ENCODE data around the gene METTL9.
"Not testable (repeated sequence)": the region's sequence is repeated elsewhere in the genome, so short reads cannot be mapped to it uniquely, and the experiment has no call there.

METTL9 gene

DNA sequence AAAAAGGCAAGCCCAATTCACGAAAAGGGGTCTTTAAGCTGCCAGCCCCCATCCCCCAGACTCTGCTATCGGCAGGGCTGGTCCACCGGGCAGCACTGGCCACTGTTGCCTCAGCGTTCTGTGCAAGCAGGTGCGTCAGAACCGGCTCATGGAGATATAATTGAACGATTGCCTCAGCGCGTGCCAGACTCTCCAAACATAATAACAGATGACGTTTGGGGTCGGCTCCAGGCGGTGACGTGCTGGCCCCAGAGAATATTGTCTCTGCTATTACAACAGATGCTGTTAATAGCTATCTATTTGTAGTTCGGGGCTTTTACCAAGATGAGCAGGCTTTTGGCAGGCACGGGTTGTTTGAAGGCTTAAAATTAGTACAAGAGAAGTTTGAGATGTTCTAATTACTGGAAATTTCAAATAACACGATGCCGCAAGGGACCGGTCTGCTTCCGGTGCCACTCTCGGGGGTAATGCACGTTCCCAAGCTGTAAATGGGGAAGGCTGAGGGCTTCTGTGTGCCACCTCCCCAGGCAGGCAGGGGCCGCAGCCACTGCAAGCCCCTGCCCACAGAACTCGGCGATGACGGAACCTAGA, 42.6 kb upstream of the METTL9 start:
- no CpG with 5 or more reads among the region's 25 CpGs for WGBS (ENCODE audit: insufficient coverage, insufficient read length)
- not testable (repeated sequence) for DNase-seq (ENCODE audit: low read depth, low spot score); H3K4me3 ChIP-seq (ENCODE audit: low read length); H3K36me3 ChIP-seq (ENCODE audit: control insufficient read depth, insufficient read depth, low read length); H3K9me3 ChIP-seq (ENCODE audit: control insufficient read depth, insufficient read depth, low read length); H3K27me3 ChIP-seq (ENCODE audit: control insufficient read depth, insufficient read depth, low read length); H3K27ac ChIP-seq (ENCODE audit: low read length); H3K4me1 ChIP-seq (ENCODE audit: control insufficient read depth, insufficient read depth, low read length)

DNA sequence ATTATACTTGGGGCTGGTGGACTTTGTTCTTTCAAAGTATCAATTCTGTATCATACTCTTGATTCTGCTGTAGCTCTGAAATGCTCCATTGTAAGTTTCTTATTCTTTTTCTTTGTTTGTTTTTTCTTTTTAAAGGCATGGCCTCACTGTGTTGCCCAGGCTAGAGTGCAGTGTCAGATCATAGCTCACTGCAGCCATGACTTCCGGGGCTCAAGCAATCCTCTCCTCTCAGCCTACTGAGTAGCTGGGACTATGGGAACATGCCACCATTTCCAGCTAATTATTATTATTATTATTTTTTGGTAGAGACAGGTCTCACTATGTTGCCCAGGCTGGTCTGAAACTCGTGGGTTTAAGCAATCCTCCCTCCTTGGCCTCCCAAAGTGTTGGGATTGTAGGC, 38.9 kb upstream of the METTL9 start:
- no peaks in the 10 kb centered on the region for H3K9me3 ChIP-seq (ENCODE audit: control insufficient read depth, insufficient read depth, low read length)
- no peaks in the 10 kb centered on the region for H3K36me3 ChIP-seq (ENCODE audit: control insufficient read depth, insufficient read depth, low read length)
- H3K4me1 ChIP-seq (ENCODE audit: control insufficient read depth, insufficient read depth, low read length) = no peaks in the 10 kb centered on the region
- no peak for DNase-seq (ENCODE audit: low read depth, low spot score)
- H3K27ac ChIP-seq (ENCODE audit: low read length) = no peak overlapping the region
- H3K4me3 ChIP-seq (ENCODE audit: low read length) = no peak overlapping the region
- no CpG with 5 or more reads among the region's 2 CpGs for WGBS (ENCODE audit: insufficient coverage, insufficient read length)
- H3K27me3 ChIP-seq (ENCODE audit: control insufficient read depth, insufficient read depth, low read length) = no peaks in the 10 kb centered on the region

DNA sequence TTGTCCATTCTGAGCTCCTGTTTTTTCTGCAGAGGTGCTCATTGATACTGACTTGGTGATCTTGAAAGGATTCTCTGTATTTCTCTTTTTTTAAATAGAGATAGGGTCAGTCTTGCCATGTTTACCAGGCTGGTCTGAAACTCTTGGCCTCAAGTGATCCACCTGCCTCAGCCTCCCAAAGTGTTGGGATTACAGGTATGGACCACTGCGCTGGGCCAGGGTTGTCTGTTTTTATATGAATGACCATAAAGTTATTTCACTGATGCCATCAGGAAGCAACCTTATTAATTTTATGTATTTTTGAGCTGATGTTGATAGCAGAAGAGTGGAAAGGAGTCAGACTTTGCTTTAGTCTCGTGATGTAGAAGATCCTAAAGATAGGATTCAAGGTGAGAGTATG, 35.7 kb upstream of the METTL9 start:
- no peaks in the 10 kb centered on the region for H3K27me3 ChIP-seq (ENCODE audit: control insufficient read depth, insufficient read depth, low read length)
- H3K9me3 ChIP-seq (ENCODE audit: control insufficient read depth, insufficient read depth, low read length) = no peaks in the 10 kb centered on the region
- no peaks in the 10 kb centered on the region for H3K36me3 ChIP-seq (ENCODE audit: control insufficient read depth, insufficient read depth, low read length)
- DNase-seq (ENCODE audit: low read depth, low spot score) = no peak
- H3K27ac ChIP-seq (ENCODE audit: low read length) = no peak overlapping the region
- no CpG with 5 or more reads among the region's 2 CpGs for WGBS (ENCODE audit: insufficient coverage, insufficient read length)
- H3K4me1 ChIP-seq (ENCODE audit: control insufficient read depth, insufficient read depth, low read length) = no peaks in the 10 kb centered on the region
- H3K4me3 ChIP-seq (ENCODE audit: low read length) = no peak overlapping the region

DNA sequence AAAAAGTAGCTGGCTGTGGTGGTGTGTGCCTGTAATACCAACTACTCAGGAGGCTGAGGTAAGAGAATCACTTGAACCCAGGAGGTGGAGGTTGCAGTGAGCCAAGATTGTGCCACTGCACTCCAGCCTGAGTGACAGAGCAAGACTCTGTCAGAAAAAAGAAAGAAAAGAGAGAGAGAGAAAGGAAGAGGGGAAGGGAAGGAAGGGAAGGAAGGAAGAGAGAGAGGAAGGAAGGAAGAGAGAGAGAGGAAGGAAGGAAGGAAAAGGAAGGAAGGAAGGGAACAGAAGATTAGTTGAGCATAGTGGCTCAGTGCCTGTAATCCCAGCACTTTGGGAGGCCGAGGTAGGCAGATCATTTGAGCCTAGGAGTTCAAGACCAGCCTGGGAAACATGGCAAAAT, 35.0 kb upstream of the METTL9 start:
- DNase-seq (ENCODE audit: low read depth, low spot score); H3K9me3 ChIP-seq (ENCODE audit: control insufficient read depth, insufficient read depth, low read length); H3K27ac ChIP-seq (ENCODE audit: low read length); H3K4me3 ChIP-seq (ENCODE audit: low read length); H3K36me3 ChIP-seq (ENCODE audit: control insufficient read depth, insufficient read depth, low read length); H3K27me3 ChIP-seq (ENCODE audit: control insufficient read depth, insufficient read depth, low read length); H3K4me1 ChIP-seq (ENCODE audit: control insufficient read depth, insufficient read depth, low read length): not testable (repeated sequence)
- no CpG with 5 or more reads among the region's 1 CpG for WGBS (ENCODE audit: insufficient coverage, insufficient read length)

DNA sequence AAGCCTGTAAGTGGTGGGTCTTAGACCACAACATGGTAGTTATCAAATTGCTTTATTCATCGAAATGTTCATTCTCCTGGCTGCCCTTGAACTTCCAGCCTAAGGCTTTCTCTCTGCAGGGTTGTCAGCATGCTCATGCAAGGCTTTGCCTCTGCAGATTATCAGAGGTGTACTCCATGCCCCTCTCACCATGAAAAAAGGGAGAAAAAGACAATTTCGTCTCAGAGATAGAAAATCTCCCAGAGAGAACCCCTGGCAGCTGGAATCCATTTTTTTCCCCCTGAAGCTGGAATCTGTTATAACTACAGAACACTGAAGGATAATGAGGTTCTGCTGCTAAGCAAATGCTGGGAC, 33.9 kb upstream of the METTL9 start:
- Histone ChIP-seq H3K27me3 (ENCODE audit: control insufficient read depth, insufficient read depth, low read length) (no peaks in the 10 kb centered on the region), H3K36me3 (ENCODE audit: control insufficient read depth, insufficient read depth, low read length) (no peaks in the 10 kb centered on the region), H3K9me3 (ENCODE audit: control insufficient read depth, insufficient read depth, low read length) (no peaks in the 10 kb centered on the region), H3K27ac (ENCODE audit: low read length) (no peak overlapping the region), H3K4me1 (ENCODE audit: control insufficient read depth, insufficient read depth, low read length) (no peaks in the 10 kb centered on the region), H3K4me3 (ENCODE audit: low read length) (no peak overlapping the region)
- DNase-seq (ENCODE audit: low read depth, low spot score) = no peak
- WGBS (ENCODE audit: insufficient coverage, insufficient read length) = no CpG with 5 or more reads among the region's 2 CpGs

DNA sequence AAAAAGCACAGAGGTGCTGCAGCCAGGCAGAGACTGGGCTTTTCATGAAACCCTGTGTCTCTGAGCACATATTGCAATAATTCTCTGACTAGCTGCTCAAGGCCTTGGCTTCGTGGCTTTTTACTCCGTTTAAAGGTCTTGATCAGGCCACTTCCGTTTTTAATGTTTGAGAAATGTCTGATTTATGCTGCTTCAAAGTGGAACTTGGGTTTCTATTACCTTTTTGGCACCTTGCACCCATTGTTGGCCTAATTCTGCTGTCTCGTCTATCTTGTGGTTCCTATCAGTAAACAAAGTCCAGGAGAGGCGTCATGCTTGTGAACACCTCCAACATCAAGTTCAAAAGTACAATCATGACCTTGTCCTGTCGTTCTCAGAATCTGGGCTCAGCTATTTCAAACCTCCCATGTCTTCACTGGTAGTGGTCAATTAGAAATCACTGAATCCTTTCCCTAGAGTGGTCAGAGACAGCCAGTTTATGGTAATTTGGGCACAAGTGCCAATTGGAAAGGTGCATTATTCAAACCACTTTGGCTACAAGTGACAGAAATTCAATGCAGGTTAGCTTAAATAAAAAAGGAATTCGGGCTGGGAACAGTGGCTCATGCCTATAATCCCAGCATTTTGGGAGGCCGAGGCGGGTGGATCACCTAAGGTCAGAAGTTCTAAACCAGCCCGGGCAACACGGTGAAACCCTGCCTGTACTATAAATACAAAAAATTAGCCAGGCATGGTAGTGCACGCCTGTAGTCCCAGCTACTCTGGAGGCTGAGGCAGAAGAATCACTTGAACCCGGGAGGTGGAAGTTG, 33.3 kb upstream of the METTL9 start:
- Histone ChIP-seq H3K9me3 (ENCODE audit: control insufficient read depth, insufficient read depth, low read length) (no peaks in the 10 kb centered on the region), H3K27ac (ENCODE audit: low read length) (no peak overlapping the region), H3K27me3 (ENCODE audit: control insufficient read depth, insufficient read depth, low read length) (no peaks in the 10 kb centered on the region), H3K4me3 (ENCODE audit: low read length) (no peak overlapping the region), H3K4me1 (ENCODE audit: control insufficient read depth, insufficient read depth, low read length) (no peaks in the 10 kb centered on the region), H3K36me3 (ENCODE audit: control insufficient read depth, insufficient read depth, low read length) (no peaks in the 10 kb centered on the region)
- WGBS (ENCODE audit: insufficient coverage, insufficient read length) = no CpG with 5 or more reads among the region's 13 CpGs
- no peak for DNase-seq (ENCODE audit: low read depth, low spot score)

DNA sequence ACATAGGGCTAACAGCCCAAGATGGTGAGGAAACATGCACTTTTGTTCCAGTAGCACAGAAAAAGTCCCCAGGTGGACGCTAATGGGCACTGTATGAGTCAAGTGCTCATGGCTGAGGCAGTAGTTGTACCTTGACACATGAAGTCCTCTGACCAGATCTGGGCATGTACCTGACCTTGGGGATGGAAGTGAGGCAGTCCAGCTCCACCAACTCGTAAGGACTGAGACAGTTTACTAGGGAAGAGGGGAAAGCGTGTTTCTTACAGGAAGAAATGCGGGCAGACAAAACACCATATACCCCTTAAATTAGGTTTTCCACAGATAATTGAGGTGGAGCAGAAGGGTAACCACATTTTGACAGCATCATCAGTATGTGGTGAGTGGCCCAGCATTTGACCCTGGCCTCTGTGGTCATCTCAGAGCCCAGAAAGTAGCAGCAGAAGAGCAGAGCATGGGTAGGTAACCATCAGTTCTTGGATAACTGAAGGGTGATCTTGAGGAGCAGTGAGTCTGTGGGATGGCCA, 32.4 kb upstream of the METTL9 start:
- no CpG with 5 or more reads among the region's 4 CpGs for WGBS (ENCODE audit: insufficient coverage, insufficient read length)
- Histone ChIP-seq H3K36me3 (ENCODE audit: control insufficient read depth, insufficient read depth, low read length) (no peaks in the 10 kb centered on the region), H3K4me1 (ENCODE audit: control insufficient read depth, insufficient read depth, low read length) (no peaks in the 10 kb centered on the region), H3K4me3 (ENCODE audit: low read length) (no peak overlapping the region), H3K9me3 (ENCODE audit: control insufficient read depth, insufficient read depth, low read length) (no peaks in the 10 kb centered on the region), H3K27ac (ENCODE audit: low read length) (no peak overlapping the region), H3K27me3 (ENCODE audit: control insufficient read depth, insufficient read depth, low read length) (no peaks in the 10 kb centered on the region)
- DNase-seq (ENCODE audit: low read depth, low spot score) = no peak

DNA sequence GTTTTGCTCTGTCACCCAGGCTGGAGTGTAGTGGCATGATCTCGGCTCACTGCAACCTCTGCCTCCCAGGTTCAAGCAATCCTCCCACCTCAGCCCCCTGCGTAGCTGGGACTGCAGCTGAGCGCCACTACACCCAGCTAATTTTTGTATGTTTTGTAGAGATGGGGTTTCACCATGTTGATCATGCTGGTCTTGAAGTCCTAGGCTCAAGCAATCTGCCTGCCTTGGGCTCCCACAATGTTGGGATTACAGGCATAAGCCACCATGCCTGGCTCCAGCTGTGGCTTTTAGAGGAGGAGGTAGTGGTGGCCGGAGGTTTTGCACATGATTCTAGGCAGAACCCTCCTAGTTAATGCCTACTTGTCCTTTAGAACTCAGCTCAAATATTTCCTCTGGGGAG, 31.9 kb upstream of the METTL9 start:
- H3K4me1 ChIP-seq (ENCODE audit: control insufficient read depth, insufficient read depth, low read length); H3K36me3 ChIP-seq (ENCODE audit: control insufficient read depth, insufficient read depth, low read length); H3K9me3 ChIP-seq (ENCODE audit: control insufficient read depth, insufficient read depth, low read length); H3K27ac ChIP-seq (ENCODE audit: low read length); DNase-seq (ENCODE audit: low read depth, low spot score); H3K4me3 ChIP-seq (ENCODE audit: low read length); H3K27me3 ChIP-seq (ENCODE audit: control insufficient read depth, insufficient read depth, low read length): not testable (repeated sequence)
- no CpG with 5 or more reads among the region's 4 CpGs for WGBS (ENCODE audit: insufficient coverage, insufficient read length)

DNA sequence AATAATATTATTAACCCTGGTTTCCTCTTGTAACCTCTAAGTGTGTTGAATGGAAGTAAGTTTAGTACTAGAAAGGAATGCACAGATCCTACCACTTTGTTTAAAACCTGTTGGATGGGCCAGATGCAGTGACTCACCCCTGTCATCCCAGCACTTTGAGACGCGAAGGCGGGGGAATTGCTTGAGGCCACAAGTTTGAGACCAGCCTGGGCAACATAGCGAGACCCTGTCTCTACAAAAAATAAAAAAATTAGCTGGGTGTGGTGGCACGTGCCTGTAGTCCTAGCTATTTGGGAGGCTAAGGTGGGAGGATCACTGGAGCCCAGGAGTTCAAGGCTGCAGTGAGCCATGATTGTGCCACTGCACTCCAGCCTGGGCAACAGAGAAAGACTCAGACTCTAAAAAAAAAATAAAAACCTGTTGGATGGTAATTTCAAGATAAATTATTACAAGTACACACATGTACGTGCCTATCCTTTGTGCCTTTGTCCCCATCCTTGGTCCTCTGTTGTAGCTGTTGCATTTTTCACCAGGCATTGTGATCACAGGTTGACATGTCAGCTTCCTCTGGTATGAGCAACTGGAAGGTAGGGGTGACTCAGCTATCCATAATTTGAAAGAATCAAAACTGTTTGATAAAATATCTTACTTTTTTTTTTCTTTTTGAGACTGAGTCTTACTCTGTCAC, 30.7 kb upstream of the METTL9 start:
- Histone ChIP-seq H3K36me3 (ENCODE audit: control insufficient read depth, insufficient read depth, low read length) (no peaks in the 10 kb centered on the region), H3K4me3 (ENCODE audit: low read length) (no peak overlapping the region), H3K4me1 (ENCODE audit: control insufficient read depth, insufficient read depth, low read length) (no peaks in the 10 kb centered on the region), H3K9me3 (ENCODE audit: control insufficient read depth, insufficient read depth, low read length) (no peaks in the 10 kb centered on the region), H3K27ac (ENCODE audit: low read length) (no peak overlapping the region), H3K27me3 (ENCODE audit: control insufficient read depth, insufficient read depth, low read length) (no peaks in the 10 kb centered on the region)
- no CpG with 5 or more reads among the region's 6 CpGs for WGBS (ENCODE audit: insufficient coverage, insufficient read length)
- no peak for DNase-seq (ENCODE audit: low read depth, low spot score)

DNA sequence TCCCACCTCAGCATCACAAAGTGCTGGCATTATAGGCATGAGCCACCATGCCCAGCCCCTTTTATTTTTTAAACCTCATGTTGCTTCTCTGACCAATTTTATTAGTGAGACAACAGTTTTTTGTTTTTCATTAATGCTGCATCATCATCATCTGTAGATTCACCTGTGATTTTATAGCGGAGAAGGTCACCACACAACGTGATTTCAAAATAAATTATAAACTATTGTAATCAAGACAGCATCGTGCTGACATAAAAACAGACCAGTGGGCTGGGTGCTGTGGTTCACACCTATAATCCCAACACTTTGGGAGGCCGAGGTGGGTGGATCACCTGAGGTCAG, 28.7 kb upstream of the METTL9 start:
- Histone ChIP-seq H3K27me3 (ENCODE audit: control insufficient read depth, insufficient read depth, low read length) (no peaks in the 10 kb centered on the region), H3K9me3 (ENCODE audit: control insufficient read depth, insufficient read depth, low read length) (no peaks in the 10 kb centered on the region), H3K4me3 (ENCODE audit: low read length) (no peak overlapping the region), H3K27ac (ENCODE audit: low read length) (no peak overlapping the region), H3K36me3 (ENCODE audit: control insufficient read depth, insufficient read depth, low read length) (no peaks in the 10 kb centered on the region), H3K4me1 (ENCODE audit: control insufficient read depth, insufficient read depth, low read length) (no peaks in the 10 kb centered on the region)
- no peak for DNase-seq (ENCODE audit: low read depth, low spot score)
- no CpG with 5 or more reads among the region's 4 CpGs for WGBS (ENCODE audit: insufficient coverage, insufficient read length)

All from iPS DF 6.9 (cell line).